Type B pancreatic cell (in vitro differentiated cells): ENCODE measurements around the gene MAGEA12. TPM values are rescaled to one million over a fixed set of nuclear protein-coding genes. Genes with fewer than 3 reads are reported as not detected.
"Not testable (repeated sequence)": the region's sequence is repeated elsewhere in the genome, so short reads cannot be mapped to it uniquely, and the experiment has no call there.

Experiments
- DNase-seq: peaks from one replicate; pipeline ENCODE4 v3.0.0; 2021; ENCODE audit warnings: mixed read lengths; ENCODE audit not compliant: unreplicated experiment; ENCODE audit errors: extremely low spot score
- H3K27ac Mint-ChIP-seq: 2 replicates; pipeline ENCODE4 v1.8.0; 2021; ENCODE audit warnings: mild to moderate bottlenecking, mixed read lengths
- H3K27me3 Mint-ChIP-seq: 2 replicates; pipeline ENCODE4 v1.8.0; 2021; ENCODE audit warnings: mixed read lengths
- H3K36me3 Mint-ChIP-seq: 2 replicates; pipeline ENCODE4 v1.8.0; 2021; ENCODE audit warnings: mixed read lengths
- H3K4me1 Mint-ChIP-seq: one replicate; pipeline ENCODE4 v1.8.0; 2021; ENCODE audit warnings: mixed read lengths; ENCODE audit not compliant: unreplicated experiment
- H3K4me3 Mint-ChIP-seq: 2 replicates; pipeline ENCODE4 v1.8.0; 2021; ENCODE audit warnings: mild to moderate bottlenecking, mixed read lengths
- H3K9me3 Mint-ChIP-seq: 2 replicates; pipeline ENCODE4 v1.8.0; 2021; ENCODE audit warnings: mixed read lengths
- total RNA-seq: library from RNA; stranded (reverse); gene quantifications from 2 replicates; pipeline ENCODE4 v1.2.1, GENCODE V29; 2021; ENCODE audit warnings: low replicate concordance

The MAGEA12 gene
- total RNA-seq, 1 donor from 2014 or later: not detected

DNA sequence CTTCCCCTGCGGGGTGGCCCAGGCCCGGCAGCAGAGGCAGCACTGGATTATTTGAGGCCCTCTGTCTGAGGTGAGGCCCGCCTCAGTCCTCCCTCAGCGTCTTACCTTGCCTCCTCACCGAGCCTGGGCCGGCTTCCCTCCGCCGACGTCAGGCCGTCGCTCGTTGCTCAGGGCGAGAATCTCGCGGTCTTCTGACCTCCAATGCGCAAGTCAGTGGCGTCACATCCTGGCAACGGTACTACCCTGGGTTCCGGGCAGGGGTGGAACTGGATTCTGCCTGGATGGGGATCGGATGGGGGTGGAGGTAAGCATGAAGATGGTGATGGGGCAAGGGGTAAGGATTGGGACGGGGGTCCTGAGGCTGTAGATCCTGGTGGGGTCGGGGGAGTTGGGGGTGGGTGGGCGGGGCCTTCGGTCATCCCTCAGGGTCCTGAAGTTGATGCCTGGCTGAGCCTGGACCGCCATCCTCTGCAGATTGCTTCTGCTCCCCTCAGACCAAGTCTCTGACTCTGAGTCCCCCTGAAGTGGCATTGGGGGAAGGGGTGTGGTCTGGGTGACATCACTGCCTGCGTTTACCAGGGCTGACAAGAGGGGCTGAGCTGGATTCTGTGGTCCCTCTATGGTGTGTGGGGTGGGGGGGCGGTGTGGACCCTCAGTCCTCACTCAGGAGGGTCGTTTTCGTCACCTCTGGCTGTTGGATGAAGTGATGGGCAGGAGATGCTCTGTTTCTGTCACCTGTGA lies 36.2 kb downstream of the MAGEA12 start, which contains the start of gene MAGEA6:
MAGEA6 (minus strand) TSS at position 141 of the 741 bp plus-strand sequence. CDS start 2,039 bp downstream, outside the sequence.
- H3K4me1 Mint-ChIP-seq, H3K27ac Mint-ChIP-seq, H3K27me3 Mint-ChIP-seq, H3K36me3 Mint-ChIP-seq, DNase-seq, H3K9me3 Mint-ChIP-seq, H3K4me3 Mint-ChIP-seq: not testable (repeated sequence)

DNA sequence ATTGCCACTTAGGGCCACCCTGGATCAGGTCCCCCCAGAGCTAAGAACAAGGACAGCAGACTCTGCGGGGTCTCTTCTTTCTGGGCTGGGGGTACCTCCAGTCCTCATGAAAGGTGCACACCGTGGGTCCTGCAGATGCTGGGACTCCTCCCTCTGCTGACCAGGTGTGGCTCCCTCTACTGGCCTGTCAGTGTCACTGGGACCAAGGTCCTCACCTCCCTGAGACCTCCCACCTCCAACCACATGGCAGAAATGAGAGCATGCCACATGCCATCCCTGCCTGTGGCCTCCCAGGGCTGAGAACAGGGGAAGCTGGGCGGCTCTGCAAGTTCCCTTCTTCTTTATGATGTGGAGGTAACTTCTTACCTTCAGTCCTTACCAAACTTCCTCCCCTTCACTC lies 53.5 kb downstream of the MAGEA12 start:
- H3K9me3 Mint-ChIP-seq, DNase-seq, H3K36me3 Mint-ChIP-seq: not testable (repeated sequence)

More for the DNA sequence above, 53.5 kb downstream of the MAGEA12 start:
- not testable (repeated sequence) for H3K27me3 Mint-ChIP-seq, H3K4me3 Mint-ChIP-seq, H3K27ac Mint-ChIP-seq, H3K4me1 Mint-ChIP-seq

Other genes with a start within 250 kb of the MAGEA12 start
- gene GABRQ, start 95.9 kb upstream of the MAGEA12 start, total RNA-seq: 1.0 and 6.1 TPM in 2 replicates
- not detected in 2 replicates for gene MAGEA3, start 35.0 kb upstream of the MAGEA12 start, total RNA-seq
- 0.40 TPM in 1 of 2 replicates, not detected in the other for gene CSAG2, start 24.5 kb upstream of the MAGEA12 start, total RNA-seq
- 1.1 TPM in 1 of 2 replicates, not detected in the other for gene MAGEA2B, start 19.1 kb upstream of the MAGEA12 start, total RNA-seq
- gene CSAG1, start within 50 bp of the MAGEA12 start, total RNA-seq: not detected in 2 replicates
- gene MAGEA2, start 20.1 kb downstream of the MAGEA12 start, total RNA-seq: 0.69 TPM in 1 of 2 replicates, not detected in the other
- gene CSAG3, start 25.5 kb downstream of the MAGEA12 start, total RNA-seq: 0.40 TPM in 1 of 2 replicates, not detected in the other
- not detected in 2 replicates for gene MAGEA6, start 35.9 kb downstream of the MAGEA12 start, total RNA-seq
- gene CETN2, start 97.0 kb downstream of the MAGEA12 start, total RNA-seq: 52.4 and 66.3 TPM in 2 replicates
- gene NSDHL, start 97.3 kb downstream of the MAGEA12 start, total RNA-seq: 27.5 and 28.0 TPM in 2 replicates
- gene ZNF185, start 164.3 kb downstream of the MAGEA12 start, total RNA-seq: 45.4 and 99.1 TPM in 2 replicates